NB4 (cell line): ENCODE results near the gene LAMTOR4.

Source experiments
- POLR2A ChIP-seq: IDR thresholded peaks from 2 replicates; pipeline ENCODE4 v1.6.1; 2011; ENCODE audit warnings: mild to moderate bottlenecking; ENCODE audit not compliant: insufficient read length; ENCODE audit errors: extremely low read depth
- TF ChIP-seq, protein P1 (sequence below): IDR thresholded peaks from one replicate; pipeline ENCODE4 v1.5.1; 2012; ENCODE audit warnings: low read depth, low read length

DNA sequence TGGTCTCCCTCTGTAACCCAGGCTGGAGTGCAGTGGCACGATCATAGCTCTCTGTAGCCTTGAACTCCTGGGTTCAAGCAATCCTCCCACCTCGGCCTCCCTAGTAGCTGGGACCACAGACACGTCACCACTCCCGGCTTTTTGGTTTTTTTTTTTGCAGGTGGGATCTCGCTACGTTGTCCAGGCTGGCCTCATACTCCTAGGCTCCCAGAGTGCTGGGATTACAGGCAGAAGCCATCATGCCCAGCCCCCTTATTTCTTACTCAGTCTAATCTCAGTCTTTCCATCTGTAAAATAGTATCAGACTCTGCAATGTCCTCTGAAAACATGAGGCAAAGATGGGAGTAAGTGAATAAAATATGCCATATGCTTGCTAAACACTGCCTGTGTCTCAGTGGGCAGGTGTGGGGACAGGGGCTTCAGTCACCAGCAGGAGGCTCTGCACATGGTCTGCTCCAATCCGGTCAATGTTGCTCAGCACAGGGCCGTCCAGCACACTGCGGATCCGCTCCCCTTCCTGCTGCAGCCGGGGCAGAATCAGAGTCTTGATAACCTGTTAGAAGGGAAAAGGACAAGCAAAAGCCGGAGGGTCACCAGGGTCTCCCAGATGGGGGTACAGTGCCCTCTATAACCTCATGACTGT, 39.1 kb upstream of the LAMTOR4 start:
- TF ChIP-seq, protein P1, sequence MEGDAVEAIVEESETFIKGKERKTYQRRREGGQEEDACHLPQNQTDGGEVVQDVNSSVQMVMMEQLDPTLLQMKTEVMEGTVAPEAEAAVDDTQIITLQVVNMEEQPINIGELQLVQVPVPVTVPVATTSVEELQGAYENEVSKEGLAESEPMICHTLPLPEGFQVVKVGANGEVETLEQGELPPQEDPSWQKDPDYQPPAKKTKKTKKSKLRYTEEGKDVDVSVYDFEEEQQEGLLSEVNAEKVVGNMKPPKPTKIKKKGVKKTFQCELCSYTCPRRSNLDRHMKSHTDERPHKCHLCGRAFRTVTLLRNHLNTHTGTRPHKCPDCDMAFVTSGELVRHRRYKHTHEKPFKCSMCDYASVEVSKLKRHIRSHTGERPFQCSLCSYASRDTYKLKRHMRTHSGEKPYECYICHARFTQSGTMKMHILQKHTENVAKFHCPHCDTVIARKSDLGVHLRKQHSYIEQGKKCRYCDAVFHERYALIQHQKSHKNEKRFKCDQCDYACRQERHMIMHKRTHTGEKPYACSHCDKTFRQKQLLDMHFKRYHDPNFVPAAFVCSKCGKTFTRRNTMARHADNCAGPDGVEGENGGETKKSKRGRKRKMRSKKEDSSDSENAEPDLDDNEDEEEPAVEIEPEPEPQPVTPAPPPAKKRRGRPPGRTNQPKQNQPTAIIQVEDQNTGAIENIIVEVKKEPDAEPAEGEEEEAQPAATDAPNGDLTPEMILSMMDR: peak; percentile 24
- TF ChIP-seq POLR2A: no peak
